ENCODE data around the gene NRG3.
"Not testable (repeated sequence)": the region's sequence is repeated elsewhere in the genome, so short reads cannot be mapped to it uniquely, and the experiment has no call there.

The NRG3 gene

DNA sequence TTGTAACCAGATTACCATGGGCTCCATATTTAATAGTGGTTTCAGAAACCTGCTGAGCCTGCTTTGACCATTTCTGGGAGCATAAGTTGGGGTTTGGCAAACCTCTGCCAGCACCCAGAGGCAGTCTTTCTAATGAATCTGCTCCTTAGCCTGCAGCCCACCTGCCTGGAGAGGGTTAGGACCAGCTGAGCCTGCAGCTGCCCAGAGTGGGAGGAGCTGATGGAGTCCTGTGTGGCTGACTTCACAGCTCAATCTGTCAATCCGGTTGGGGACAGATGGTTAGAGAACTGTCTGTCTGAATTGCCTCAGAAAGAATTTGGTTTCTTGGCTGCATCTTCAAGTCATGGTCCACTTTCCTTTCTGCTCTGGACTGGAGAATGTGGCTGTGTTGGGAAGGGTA lies 444.6 kb downstream of the NRG3 start:
- Histone ChIP-seq H3K4me3 (replicated peaks; ENCODE audit: low read depth, low read length) (no peak overlapping the region), H3K36me3 (ENCODE audit: control insufficient read depth, insufficient read depth, low read length) (no peaks in the 10 kb centered on the region), H3K27me3 (replicated peaks; ENCODE audit: control insufficient read depth, insufficient read depth, low read length) (no peaks in the 10 kb centered on the region)
- TF ChIP-seq, protein P1, sequence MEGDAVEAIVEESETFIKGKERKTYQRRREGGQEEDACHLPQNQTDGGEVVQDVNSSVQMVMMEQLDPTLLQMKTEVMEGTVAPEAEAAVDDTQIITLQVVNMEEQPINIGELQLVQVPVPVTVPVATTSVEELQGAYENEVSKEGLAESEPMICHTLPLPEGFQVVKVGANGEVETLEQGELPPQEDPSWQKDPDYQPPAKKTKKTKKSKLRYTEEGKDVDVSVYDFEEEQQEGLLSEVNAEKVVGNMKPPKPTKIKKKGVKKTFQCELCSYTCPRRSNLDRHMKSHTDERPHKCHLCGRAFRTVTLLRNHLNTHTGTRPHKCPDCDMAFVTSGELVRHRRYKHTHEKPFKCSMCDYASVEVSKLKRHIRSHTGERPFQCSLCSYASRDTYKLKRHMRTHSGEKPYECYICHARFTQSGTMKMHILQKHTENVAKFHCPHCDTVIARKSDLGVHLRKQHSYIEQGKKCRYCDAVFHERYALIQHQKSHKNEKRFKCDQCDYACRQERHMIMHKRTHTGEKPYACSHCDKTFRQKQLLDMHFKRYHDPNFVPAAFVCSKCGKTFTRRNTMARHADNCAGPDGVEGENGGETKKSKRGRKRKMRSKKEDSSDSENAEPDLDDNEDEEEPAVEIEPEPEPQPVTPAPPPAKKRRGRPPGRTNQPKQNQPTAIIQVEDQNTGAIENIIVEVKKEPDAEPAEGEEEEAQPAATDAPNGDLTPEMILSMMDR (IDR thresholded peaks at IDR 0.05; ENCODE audit: insufficient read depth, low read length, poor library complexity, severe bottlenecking), result no peak
- no peak for DNase-seq (ENCODE audit: extremely low read depth, insufficient read length)

DNA sequence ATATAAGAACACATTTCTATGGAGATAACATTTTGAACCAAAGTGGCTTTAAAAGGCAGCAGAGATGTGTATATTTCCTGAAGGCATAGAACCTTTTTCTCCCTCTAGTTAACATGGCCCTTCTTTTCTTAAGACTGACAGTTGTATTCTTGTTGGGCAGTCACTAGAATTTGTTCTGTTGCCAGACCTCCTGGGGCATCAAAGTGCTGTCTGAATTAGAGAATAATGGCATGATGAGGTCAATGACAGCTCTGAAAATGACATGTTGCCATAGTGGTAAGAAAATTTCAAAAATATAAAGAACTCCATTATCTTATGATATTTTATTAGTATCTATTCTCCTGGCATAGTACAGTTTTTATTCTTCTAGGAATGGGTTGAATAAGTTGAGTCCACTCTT lies 446.7 kb downstream of the NRG3 start:
- TF ChIP-seq, protein P1 (IDR thresholded peaks at IDR 0.05; ENCODE audit: insufficient read depth, low read length, poor library complexity, severe bottlenecking), result no peak
- DNase-seq (ENCODE audit: extremely low read depth, insufficient read length), result no peak
- no peak overlapping the region for H3K4me3 ChIP-seq (replicated peaks; ENCODE audit: low read depth, low read length)
- H3K27me3 ChIP-seq (replicated peaks; ENCODE audit: control insufficient read depth, insufficient read depth, low read length), result no peaks in the 10 kb centered on the region
- H3K36me3 ChIP-seq (ENCODE audit: control insufficient read depth, insufficient read depth, low read length), result no peaks in the 10 kb centered on the region

DNA sequence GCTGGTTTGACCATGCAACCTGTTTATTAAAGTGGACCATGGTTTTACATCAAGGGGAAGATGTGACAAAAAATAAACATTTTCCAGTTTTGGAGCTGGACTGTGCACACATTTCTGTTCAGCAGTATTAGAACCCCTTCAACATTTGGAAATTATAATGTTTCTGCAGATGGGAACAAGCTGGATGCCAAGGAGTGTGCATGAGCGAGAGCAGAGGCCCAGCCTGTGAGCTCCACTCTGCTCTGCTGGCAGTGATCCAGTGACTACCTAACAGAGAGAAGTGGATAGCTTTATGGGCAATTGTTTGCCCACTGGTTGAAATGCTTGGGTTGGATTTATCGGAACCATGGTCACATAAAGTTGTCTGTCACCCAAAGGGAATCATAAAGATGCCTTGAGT lies 456.7 kb downstream of the NRG3 start:
- TF ChIP-seq, protein P1 (IDR thresholded peaks at IDR 0.05; ENCODE audit: insufficient read depth, low read length, poor library complexity, severe bottlenecking), result no peak
- H3K27me3 ChIP-seq (replicated peaks; ENCODE audit: control insufficient read depth, insufficient read depth, low read length), result no peaks in the 10 kb centered on the region
- no peak overlapping the region for H3K4me3 ChIP-seq (replicated peaks; ENCODE audit: low read depth, low read length)
- H3K36me3 ChIP-seq (ENCODE audit: control insufficient read depth, insufficient read depth, low read length), result no peaks in the 10 kb centered on the region
- no peak for DNase-seq (ENCODE audit: extremely low read depth, insufficient read length)

DNA sequence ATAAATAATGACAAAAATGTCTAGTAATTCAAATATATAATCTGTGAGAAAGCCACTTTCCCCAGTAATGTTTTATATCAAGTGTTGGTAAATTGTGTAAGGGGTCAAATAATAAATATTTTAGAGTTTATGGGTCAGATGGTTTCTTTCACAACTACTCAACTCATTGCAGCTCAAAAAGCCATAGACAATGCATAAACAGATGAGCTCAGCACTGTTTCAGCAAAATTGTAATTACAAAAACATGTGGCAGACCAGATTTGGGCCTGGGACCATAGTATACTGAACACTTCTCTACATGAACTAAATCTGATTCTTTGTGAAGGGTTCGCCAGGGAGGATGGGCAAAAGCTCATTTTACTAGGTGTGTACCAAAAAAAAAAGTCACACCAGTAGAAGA lies 460.8 kb downstream of the NRG3 start:
- no peak overlapping the region for H3K4me3 ChIP-seq (replicated peaks; ENCODE audit: low read depth, low read length)
- H3K27me3 ChIP-seq (replicated peaks; ENCODE audit: control insufficient read depth, insufficient read depth, low read length), result no peaks in the 10 kb centered on the region
- no peaks in the 10 kb centered on the region for H3K36me3 ChIP-seq (ENCODE audit: control insufficient read depth, insufficient read depth, low read length)
- TF ChIP-seq, protein P1 (IDR thresholded peaks at IDR 0.05; ENCODE audit: insufficient read depth, low read length, poor library complexity, severe bottlenecking), result no peak
- DNase-seq (ENCODE audit: extremely low read depth, insufficient read length), result no peak

DNA sequence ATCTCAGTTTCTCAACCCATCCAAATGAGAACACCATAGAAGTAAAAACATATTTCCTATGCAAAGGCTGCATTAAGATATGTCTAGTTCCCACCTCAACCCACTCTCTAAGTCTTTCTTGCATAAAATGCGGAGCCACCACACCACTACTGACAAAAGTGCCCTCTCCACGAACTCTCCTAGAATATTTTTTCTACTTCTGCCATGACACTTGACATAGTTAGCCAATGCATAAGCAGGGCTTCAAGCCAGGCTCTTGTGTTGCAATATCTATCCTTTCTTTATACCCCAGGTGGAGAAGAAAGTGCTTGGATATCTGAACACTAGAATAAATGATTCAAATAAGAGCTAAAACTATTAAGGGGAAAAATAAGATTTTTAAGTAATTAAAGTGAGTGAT lies 465.2 kb downstream of the NRG3 start:
- DNase-seq (ENCODE audit: extremely low read depth, insufficient read length), result no peak
- Histone ChIP-seq H3K36me3 (ENCODE audit: control insufficient read depth, insufficient read depth, low read length) (no peaks in the 10 kb centered on the region), H3K27me3 (replicated peaks; ENCODE audit: control insufficient read depth, insufficient read depth, low read length) (no peaks in the 10 kb centered on the region), H3K4me3 (replicated peaks; ENCODE audit: low read depth, low read length) (no peak overlapping the region)
- TF ChIP-seq, protein P1 (IDR thresholded peaks at IDR 0.05; ENCODE audit: insufficient read depth, low read length, poor library complexity, severe bottlenecking), result no peak

DNA sequence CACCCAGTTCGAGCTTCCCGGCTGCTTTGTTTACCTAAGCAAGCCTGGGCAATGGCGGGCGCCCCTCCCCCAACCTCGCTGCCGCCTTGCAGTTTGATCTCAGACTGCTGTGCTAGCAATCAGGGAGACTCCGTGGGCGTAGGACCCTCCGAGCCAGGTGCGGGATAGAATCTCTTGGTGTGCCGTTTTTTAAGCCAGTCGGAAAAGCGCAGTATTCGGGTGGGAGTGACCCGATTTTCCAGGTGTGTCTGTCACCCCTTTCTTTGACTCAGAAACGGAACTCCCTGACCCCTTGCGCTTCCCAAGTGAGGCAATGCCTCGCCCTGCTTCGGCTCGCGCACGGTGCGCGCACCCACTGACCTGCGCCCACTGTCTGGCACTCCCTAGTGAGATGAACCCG lies 474.6 kb downstream of the NRG3 start:
- DNase-seq (ENCODE audit: extremely low read depth, insufficient read length); H3K36me3 ChIP-seq (ENCODE audit: control insufficient read depth, insufficient read depth, low read length); H3K27me3 ChIP-seq (replicated peaks; ENCODE audit: control insufficient read depth, insufficient read depth, low read length); H3K4me3 ChIP-seq (replicated peaks; ENCODE audit: low read depth, low read length): not testable (repeated sequence)
